Epithelial cell of esophagus (primary cell): Measurements from ENCODE around the gene IFI27L1.
A peak's percentile ranks its signal among the peaks of the same experiment; 100 is the strongest.

Experiments used
- DNase-seq: peaks from one replicate; pipeline ENCODE4 v3.0.0; 2010; ENCODE audit warnings: low read depth
- H3K4me3 ChIP-seq: 2 replicates; pipeline ENCODE4 v1.5.1; 2011; ENCODE audit warnings: mild to moderate bottlenecking, low read length, control low read depth
- CTCF ChIP-seq: IDR thresholded peaks from 2 replicates; pipeline ENCODE4 v1.5.1; 2011; ENCODE audit warnings: low read depth, mild to moderate bottlenecking, low read length, control low read depth, inconsistent platforms; ENCODE audit not compliant: insufficient read depth; ENCODE audit errors: missing control alignments

The IFI27L1 gene

GRCh38 chr14:94125659-94126418 lies 44.7 kb downstream of the IFI27L1 start:
- no peak overlapping the region for H3K4me3 ChIP-seq
- DNase-seq: no peak
- no peak for TF ChIP-seq CTCF

GRCh38 chr14:94126419-94126677 lies 45.2 kb downstream of the IFI27L1 start:
- TF ChIP-seq CTCF: no peak
- no peak overlapping the region for H3K4me3 ChIP-seq

GRCh38 chr14:94126800-94127199 lies 45.7 kb downstream of the IFI27L1 start:
- H3K4me3 ChIP-seq: no peak overlapping the region
- no peak for DNase-seq
- TF ChIP-seq CTCF: no peak

More at GRCh38 chr14:94126419-94126677, 45.2 kb downstream of the IFI27L1 start:
- DNase-seq: no peak

- no peak overlapping the region for H3K4me3 ChIP-seq
- no peak for TF ChIP-seq CTCF
- no peak for DNase-seq
Measured at GRCh38 chr14:94127330-94127729, 46.2 kb downstream of the IFI27L1 start.

GRCh38 chr14:94128216-94128839 lies 47.2 kb downstream of the IFI27L1 start:
- H3K4me3 ChIP-seq: no peak overlapping the region
- no peak for DNase-seq
- no peak for TF ChIP-seq CTCF

GRCh38 chr14:94129111-94129757 lies 48.1 kb downstream of the IFI27L1 start, which contains the start of gene IFI27L2:
Gene IFI27L2, minus strand, starts transcription at chr14:94129604. Its CDS starts 40 bp downstream, at chr14:94129564.
- peak; percentile 77 for DNase-seq
- H3K4me3 ChIP-seq: peak within 1 kb of the TSS; percentile 55
- peak; percentile 5 for TF ChIP-seq CTCF
